ENCODE results near the gene ANKRA2. TPM values are rescaled to one million over a fixed set of nuclear protein-coding genes. Genes with fewer than 3 reads are reported as not detected.
"Not testable (repeated sequence)": the region's sequence is repeated elsewhere in the genome, so short reads cannot be mapped to it uniquely, and the experiment has no call there.

The ANKRA2 gene
- total and polyA plus RNA-seq, 10 donors: 20.6 to 35.1 (median 25.0) TPM

DNA sequence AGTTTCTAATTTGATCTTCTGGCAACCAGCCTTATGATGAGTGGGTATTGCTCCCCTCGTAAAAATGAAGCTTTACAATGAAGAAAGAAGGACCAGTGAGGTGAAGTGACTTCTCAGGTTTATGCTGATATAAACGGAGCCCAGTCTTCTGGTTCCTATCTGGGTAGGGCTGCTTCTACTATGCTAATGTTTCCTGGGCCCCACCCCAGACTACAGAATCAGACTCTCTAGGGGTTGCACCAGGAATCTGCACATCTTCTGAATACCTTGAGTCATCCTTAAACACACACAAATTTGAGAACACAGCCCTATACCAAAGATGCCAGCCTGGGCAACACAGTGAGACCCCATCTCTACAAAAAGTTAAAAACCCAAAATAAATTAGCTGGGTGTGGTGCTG is 51.0 kb downstream of the ANKRA2 start:
- no peak overlapping the region for H3K27ac ChIP-seq

DNA sequence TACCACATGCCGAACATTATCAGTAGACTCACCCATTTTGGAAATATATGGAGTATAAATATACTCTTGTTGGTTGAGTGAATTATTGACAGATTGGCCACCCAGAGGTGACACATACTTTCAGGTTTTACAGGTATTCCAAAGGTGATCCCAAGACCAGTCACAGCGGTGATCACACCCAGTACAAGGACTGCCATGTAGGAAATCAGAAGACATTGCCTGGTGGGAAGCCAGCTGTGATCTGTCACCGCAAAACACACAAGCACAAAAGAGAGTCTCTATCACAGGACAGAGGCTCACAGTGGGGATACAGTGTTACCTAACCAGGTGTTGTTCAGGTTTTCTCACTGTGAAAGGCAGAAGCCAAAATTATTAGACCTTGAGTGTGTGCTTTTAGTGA is 51.4 kb downstream of the ANKRA2 start:
- H3K36me3 ChIP-seq: peaks cover 0 to under 1% (median 0%) of the 10 kb centered on the region in 6 donors
- TF ChIP-seq, protein P1, sequence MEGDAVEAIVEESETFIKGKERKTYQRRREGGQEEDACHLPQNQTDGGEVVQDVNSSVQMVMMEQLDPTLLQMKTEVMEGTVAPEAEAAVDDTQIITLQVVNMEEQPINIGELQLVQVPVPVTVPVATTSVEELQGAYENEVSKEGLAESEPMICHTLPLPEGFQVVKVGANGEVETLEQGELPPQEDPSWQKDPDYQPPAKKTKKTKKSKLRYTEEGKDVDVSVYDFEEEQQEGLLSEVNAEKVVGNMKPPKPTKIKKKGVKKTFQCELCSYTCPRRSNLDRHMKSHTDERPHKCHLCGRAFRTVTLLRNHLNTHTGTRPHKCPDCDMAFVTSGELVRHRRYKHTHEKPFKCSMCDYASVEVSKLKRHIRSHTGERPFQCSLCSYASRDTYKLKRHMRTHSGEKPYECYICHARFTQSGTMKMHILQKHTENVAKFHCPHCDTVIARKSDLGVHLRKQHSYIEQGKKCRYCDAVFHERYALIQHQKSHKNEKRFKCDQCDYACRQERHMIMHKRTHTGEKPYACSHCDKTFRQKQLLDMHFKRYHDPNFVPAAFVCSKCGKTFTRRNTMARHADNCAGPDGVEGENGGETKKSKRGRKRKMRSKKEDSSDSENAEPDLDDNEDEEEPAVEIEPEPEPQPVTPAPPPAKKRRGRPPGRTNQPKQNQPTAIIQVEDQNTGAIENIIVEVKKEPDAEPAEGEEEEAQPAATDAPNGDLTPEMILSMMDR (IDR thresholded peaks at IDR 0.05 in 8 of 11, conservative IDR thresholded peaks at IDR 0.05 in 3 of 11): no peak
- TF ChIP-seq POLR2A (IDR thresholded peaks at IDR 0.05) (no peak), POLR2AphosphoS5 (IDR thresholded peaks at IDR 0.05) (no peak)
- H3K4me3 ChIP-seq: no peak overlapping the region
- DNase-seq: no peak
- no peaks in the 10 kb centered on the region for H3K9me3 ChIP-seq
- no peaks in the 10 kb centered on the region for H3K4me1 ChIP-seq
- WGBS, 5 donors: 65 to 100% (median 93%) methylated on average over 3 of the region's 3 CpGs
- no peaks in the 10 kb centered on the region for H3K27me3 ChIP-seq (replicated peaks in 1 of 7)
- H3K27ac ChIP-seq: no peak overlapping the region
- intact Hi-C loops (cut with DNase I; ENCODE audit: low total_unique reads): no loop called here

More for the DNA sequence above, 51.0 kb downstream of the ANKRA2 start:
- no peak for TF ChIP-seq POLR2AphosphoS5 (IDR thresholded peaks at IDR 0.05)
- no peak for TF ChIP-seq POLR2A (IDR thresholded peaks at IDR 0.05)
- TF ChIP-seq, protein P1 (IDR thresholded peaks at IDR 0.05 in 8 of 11, conservative IDR thresholded peaks at IDR 0.05 in 3 of 11): no peak
- H3K27me3 ChIP-seq (replicated peaks in 1 of 7): no peaks in the 10 kb centered on the region
- 72 to 96% (median 84%) methylated on average over 2 of the region's 2 CpGs for WGBS, 5 donors
- intact Hi-C loops (cut with DNase I; ENCODE audit: low total_unique reads): no loop called here
- no peaks in the 10 kb centered on the region for H3K36me3 ChIP-seq
- no peak overlapping the region for H3K4me3 ChIP-seq
- no peaks in the 10 kb centered on the region for H3K9me3 ChIP-seq
- no peak for DNase-seq
- H3K4me1 ChIP-seq: peaks cover 0 to 2% (median 0%) of the 10 kb centered on the region in 6 donors

DNA sequence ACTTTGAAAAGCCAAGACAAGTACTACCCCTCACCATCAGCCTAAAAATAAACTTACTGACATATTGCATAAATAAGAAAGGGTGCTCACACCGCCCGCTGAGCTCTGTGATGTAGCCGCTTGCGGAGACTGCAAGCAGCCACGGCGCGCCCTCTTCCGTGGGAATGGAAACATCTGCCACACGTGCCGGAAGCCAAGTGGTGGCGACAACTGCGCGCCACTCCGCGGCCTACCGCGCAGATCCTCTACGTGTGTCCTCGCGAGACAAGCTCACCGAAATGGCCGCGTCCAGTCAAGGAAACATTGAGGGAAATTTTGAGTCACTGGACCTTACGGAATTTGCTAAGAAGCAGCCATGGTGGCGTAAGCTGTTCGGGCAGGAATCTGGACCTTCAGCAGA is 56.9 kb downstream of the ANKRA2 start:
- H3K27me3 ChIP-seq (replicated peaks in 1 of 7); intact Hi-C loops (cut with DNase I; ENCODE audit: low total_unique reads); H3K4me3 ChIP-seq; H3K9me3 ChIP-seq; DNase-seq; H3K4me1 ChIP-seq; H3K27ac ChIP-seq: not testable (repeated sequence)
- 97 to 99% (median 98%) methylated on average over 26 of the region's 26 CpGs for WGBS, 5 donors
- peaks cover 2 to 44% (median 34%) of the 10 kb centered on the region in 6 donors for H3K36me3 ChIP-seq
- TF ChIP-seq POLR2AphosphoS5 (IDR thresholded peaks at IDR 0.05): peak in 1 of 3 donors; percentile 17

DNA sequence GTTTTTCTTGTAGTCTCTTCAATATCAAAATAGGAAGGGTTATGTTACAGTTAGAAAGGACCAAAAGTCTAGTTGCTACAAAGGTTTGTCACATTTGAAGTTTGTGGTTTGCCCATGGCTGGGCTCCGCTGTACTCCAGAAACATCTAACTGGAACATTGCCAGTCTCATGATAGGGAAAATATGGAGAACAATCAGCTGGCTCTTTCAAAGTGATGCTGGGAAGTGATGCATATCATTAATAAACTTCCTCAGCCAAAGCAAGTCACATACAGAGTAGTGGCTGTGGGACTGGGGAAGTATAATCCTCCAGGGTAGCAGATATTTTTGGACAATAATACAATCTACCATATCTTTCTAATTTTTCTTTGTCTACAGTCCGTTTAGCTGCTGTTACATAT is 58.4 kb downstream of the ANKRA2 start:
- intact Hi-C loops (cut with DNase I; ENCODE audit: low total_unique reads): no loop called here
- H3K36me3 ChIP-seq: peaks cover 2 to 58% (median 48%) of the 10 kb centered on the region in 6 donors
- H3K27ac ChIP-seq: no peak overlapping the region
- H3K27me3 ChIP-seq (replicated peaks in 1 of 7): no peaks in the 10 kb centered on the region
- DNase-seq: no peak
- H3K9me3 ChIP-seq: no peaks in the 10 kb centered on the region
- peaks cover 0 to 18% (median 5%) of the 10 kb centered on the region in 6 donors for H3K4me1 ChIP-seq
- no peak overlapping the region for H3K4me3 ChIP-seq
- TF ChIP-seq POLR2AphosphoS5 (IDR thresholded peaks at IDR 0.05) (no peak), POLR2A (IDR thresholded peaks at IDR 0.05) (no peak)
- TF ChIP-seq, protein P1 (IDR thresholded peaks at IDR 0.05 in 8 of 11, conservative IDR thresholded peaks at IDR 0.05 in 3 of 11): no peak
- 68 to 83% (median 72%) methylated on average over 2 of the region's 2 CpGs for WGBS, 5 donors

All from spleen (tissue), 11 donors.